Vagina (tissue), 2 donors: Measurements from ENCODE around the gene SEMA3D.

ENCODE experiments used
- CTCF ChIP-seq, 3 experiments: fragments of 450-650 bp in 2 of 3; fragments of 200-600 bp in 1 of 3; sonication (generic) in 1 of 3; IDR thresholded peaks; one replicate each; pipeline ENCODE4 v1.5.1; 2017 to 2019; ENCODE audit warnings: antibody characterized with exemption in 3 of 3, mild to moderate bottlenecking in 2 of 3, moderate library complexity in 2 of 3
- POLR2A ChIP-seq, 2 donors: fragments of 450-650 bp; IDR thresholded peaks; one replicate each; pipeline ENCODE4 v1.6.1; 2017; ENCODE audit warnings: antibody characterized with exemption in 2 of 2, mild to moderate bottlenecking in 2 of 2, moderate library complexity in 2 of 2
- POLR2AphosphoS5 ChIP-seq, 2 donors: sonication (generic); formaldehyde crosslinking; IDR thresholded peaks; one replicate each; pipeline ENCODE4 v1.9.0; 2017; ENCODE audit warnings: antibody characterized with exemption in 2 of 2, mild to moderate bottlenecking in 2 of 2, low read depth in 1 of 2; ENCODE audit not compliant: insufficient read depth in 1 of 2

DNA sequence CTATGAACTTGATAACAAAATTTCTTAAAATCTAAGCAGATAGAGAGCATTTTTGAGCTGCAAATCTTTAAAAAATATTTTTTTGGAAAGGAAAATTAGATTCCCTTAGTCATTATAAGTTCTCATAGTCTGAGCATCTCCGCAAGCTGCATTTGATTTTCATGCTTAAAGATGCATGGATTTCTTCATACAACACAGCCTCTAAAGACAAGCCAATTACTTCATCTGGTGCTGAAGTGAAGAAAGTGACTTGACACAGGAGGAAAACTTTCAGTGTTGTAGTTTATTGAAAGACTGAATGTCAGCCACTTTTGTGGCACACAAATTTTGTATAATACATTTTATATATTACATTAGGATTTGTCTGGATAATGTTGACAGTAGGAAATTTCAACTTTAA, 22.5 kb downstream of the SEMA3D start:
- TF ChIP-seq CTCF (IDR thresholded peaks at IDR 0.05) (no peak), POLR2A (IDR thresholded peaks at IDR 0.05) (no peak), POLR2AphosphoS5 (IDR thresholded peaks at IDR 0.05; ENCODE audit: insufficient read depth in 1 of 2, low read depth in 1 of 2) (no peak)
